ENCODE results near the gene NINL.
"Not testable (repeated sequence)": the region's sequence is repeated elsewhere in the genome, so short reads cannot be mapped to it uniquely, and the experiment has no call there.

The NINL gene

DNA sequence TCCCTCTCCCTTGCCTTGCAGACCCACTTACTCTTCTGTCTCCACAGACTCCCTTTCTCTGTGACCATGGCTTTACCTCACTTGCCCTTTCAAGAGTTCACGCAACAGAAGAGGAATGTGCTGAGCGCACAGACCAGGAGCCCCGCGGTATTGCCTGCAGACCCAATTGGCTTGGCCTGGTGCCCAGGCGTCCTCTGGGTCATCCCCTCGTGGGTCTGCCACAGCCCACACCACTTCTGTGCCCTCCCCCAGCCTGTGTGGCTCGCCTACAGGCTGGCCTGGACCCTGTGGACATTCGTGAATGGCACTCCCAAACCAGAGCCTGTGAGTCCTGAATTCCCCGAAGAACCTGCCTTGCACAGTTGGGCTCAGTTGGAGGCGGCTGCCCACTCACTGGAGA lies 15.3 kb upstream of the NINL start:
- in situ Hi-C loops (cut with MboI; ENCODE audit: low sequenced_read_pairs) = no loop called here

GRCh38 chr20:25592135-25592852 lies 7.0 kb upstream of the NINL start:
- in situ Hi-C loops (cut with MboI; ENCODE audit: low sequenced_read_pairs) = no loop called here

DNA sequence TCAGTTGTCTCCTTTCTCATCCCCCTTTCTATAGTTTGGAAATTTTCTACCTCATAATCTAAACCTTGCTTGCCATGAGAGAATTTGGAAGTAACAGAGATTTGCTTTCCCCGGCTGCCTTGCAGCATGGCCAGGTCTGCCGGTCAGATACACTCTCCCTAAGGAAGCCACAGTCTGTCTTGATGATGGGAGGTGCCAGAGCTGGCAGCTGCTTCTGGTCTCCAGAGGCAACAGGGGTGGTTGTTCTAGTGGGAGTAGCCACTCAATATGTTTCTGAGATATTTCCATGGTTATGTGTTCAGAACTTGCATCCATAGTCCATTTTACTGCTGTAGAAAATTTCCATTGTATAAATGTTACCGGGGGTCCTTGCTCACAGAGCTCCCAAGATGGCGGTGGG lies 5.4 kb upstream of the NINL start:
- in situ Hi-C loops (cut with MboI; ENCODE audit: low sequenced_read_pairs) = not testable (repeated sequence)

DNA sequence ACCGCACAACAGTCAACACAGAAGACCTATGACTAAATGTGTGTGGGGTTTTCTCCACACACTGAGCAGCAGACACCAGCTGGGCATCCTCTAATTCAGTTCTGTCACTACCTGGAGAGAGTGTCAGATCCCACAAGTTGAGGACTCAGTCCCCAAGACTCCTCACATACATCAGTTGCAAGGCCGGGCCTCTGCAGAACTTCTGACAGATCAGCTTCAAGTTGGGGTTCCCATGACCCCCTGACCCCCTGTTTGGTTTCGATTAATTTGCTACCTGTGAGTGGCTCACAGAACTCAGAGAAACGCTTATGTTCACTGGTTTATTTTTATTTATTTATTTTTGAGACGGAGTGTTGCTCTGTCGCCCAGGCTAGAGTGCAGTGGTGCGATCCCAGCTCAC lies 3.2 kb upstream of the NINL start:
- in situ Hi-C loops (cut with MboI; ENCODE audit: low sequenced_read_pairs) = loop anchor here (10.0 kb wide), 1 partner anchor 56 kb away; no protein-coding TSS in a partner anchor

DNA sequence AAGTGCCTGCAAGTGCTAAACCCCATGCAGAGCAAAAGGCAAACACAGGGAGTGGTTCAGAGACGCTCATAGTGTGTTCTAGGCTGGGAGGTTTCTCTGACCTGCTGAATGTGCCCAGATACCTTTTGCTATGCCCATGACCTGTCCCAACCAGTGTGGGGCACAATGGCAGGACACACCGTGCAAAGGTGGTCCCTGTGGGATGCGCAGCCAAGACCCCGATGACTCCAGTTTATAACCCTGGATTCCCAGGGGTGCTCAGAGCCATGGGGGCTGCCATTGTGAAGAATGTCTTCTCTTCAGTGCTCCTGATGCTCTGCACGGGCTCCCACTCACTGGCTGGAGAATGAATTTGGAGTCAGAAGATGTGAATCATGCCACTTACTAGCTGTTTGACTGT lies 2.2 kb upstream of the NINL start:
- in situ Hi-C loops (cut with MboI; ENCODE audit: low sequenced_read_pairs) = loop anchor here (10.0 kb wide), 1 partner anchor 57 kb away; no protein-coding TSS in a partner anchor

- in situ Hi-C loops (cut with MboI; ENCODE audit: low sequenced_read_pairs) = loop anchor here (10.0 kb wide), 1 partner anchor 58 kb away; no protein-coding TSS in a partner anchor
Measured at GRCh38 chr20:25586877-25587276, 1.5 kb upstream of the NINL start.

DNA sequence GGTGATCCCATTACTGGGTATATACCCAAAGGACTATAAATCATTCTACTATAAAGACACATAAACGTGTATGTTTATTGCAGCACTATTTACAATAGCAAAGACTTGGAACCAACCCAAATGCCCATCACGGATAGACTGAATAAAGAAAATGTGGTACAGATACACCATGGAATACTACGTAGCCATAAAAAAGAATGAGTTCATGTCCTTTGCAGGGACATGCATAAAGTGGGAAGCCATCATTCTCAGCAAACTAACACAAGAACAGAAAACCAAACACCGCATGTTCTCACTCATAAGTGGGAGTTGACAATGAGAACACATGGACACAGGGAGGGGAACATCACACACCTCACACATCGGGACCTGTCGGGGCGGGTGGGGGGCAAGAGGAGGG lies 1.7 kb downstream of the NINL start:
- in situ Hi-C loops (cut with MboI; ENCODE audit: low sequenced_read_pairs) = loop anchor here (10.0 kb wide), 1 partner anchor 61 kb away; no protein-coding TSS in a partner anchor

GRCh38 chr20:25580711-25581110 lies 4.6 kb downstream of the NINL start:
- in situ Hi-C loops (cut with MboI; ENCODE audit: low sequenced_read_pairs) = loop anchor here (10.0 kb wide), 1 partner anchor 64 kb away; no protein-coding TSS in a partner anchor

DNA sequence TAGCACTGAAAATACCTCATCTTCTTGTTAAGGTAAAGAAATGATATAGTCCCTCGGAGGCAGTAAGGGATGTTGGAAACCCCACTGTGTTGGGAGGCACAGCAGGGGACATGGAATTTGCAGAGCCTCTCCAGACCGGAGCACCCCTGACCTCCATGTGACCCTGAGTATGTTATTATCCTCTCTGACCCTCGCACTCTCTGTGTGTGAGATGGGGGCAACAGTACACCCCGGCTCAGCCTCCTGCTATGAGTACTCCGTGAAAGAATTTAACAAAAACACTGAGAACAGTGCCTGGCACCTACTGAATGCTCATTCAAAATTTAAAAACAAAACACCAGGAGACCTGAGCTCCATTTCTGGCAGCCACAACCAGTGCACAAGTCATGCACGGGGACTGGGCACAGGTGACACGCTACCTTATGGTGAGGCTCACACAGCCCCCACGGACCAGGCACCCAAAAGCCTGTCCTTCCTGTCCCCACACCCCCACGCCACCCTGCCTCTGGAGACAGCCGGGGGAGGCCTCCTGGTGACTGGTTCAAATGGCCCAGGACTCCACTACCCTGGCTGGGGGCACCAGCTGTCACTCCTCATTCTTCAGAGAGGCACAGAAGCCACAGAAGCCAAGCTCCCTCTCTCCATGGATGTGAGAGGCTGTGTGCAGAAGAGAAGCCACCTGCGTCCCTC lies 6.1 kb downstream of the NINL start:
- in situ Hi-C loops (cut with MboI; ENCODE audit: low sequenced_read_pairs) = no loop called here

- in situ Hi-C loops (cut with MboI; ENCODE audit: low sequenced_read_pairs) = no loop called here
Measured at GRCh38 chr20:25576783-25577530, 8.4 kb downstream of the NINL start.

- in situ Hi-C loops (cut with MboI; ENCODE audit: low sequenced_read_pairs) = no loop called here
Measured at GRCh38 chr20:25574411-25574810, 10.9 kb downstream of the NINL start.

DNA sequence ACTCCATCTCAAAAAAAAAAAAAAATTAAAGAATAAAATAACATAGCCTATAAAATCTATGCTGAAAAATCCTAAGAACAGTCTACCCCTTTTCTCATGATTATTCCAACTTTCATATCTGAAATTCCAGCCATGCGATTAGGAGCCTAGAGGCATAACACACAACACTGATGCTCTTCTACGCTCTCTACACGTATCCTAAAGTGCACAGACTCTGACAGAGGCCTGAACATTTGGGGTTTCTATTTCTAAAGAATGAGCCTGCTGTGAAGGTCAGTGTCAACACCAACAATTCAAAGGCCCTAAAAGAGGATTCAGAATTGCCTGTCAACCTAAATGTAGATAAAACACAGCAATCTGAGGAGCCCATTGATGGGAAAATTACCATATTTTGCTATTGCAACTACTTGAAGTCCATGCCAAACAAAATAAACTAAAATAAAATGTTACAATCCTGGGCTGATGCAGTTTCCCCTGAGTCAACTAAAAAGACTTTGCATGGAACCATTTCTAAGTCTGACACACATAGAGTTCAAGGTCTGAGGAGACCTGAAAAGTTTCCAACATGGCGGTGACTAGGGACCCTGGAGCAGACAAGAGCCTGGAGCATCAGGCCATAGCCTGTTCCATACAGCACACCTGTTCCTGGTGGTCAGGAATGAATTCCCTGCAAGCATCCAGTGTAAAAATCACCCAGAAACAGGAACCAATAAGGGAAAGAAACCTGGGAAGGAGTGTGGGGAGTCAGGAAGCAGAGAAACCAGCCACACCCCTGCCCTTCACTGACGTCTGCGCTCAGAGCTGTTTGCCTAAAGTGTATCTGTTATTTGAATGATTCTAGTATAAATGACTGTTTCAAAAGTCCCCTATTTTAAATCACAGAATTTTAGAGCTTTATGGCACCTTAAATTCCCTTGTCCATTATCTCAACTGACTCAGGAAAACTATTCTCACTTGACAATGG lies 11.8 kb downstream of the NINL start:
- in situ Hi-C loops (cut with MboI; ENCODE audit: low sequenced_read_pairs) = no loop called here

DNA sequence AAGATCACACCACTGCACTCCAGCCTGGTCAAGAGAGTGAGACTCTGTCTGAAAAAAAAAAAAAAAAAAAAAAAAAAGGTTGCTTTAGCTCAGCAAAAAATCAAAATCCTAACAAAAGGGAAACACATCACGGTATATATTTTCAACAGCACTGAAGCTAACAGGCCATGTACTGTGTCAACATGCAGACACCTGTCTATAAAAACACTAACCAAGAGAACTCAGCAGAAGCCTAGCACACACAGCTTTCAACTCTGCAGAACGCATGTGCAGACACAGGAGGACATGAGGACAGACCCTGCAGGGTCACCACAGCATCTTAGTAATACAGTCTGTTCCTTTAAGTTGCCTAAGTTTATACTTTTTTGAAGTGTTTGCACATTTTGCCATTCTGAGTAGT lies 13.5 kb downstream of the NINL start:
- in situ Hi-C loops (cut with MboI; ENCODE audit: low sequenced_read_pairs) = no loop called here

GRCh38 chr20:25571240-25571639 lies 14.1 kb downstream of the NINL start:
- in situ Hi-C loops (cut with MboI; ENCODE audit: low sequenced_read_pairs) = no loop called here

GRCh38 chr20:25570148-25570530 lies 15.2 kb downstream of the NINL start:
- in situ Hi-C loops (cut with MboI; ENCODE audit: low sequenced_read_pairs) = no loop called here

DNA sequence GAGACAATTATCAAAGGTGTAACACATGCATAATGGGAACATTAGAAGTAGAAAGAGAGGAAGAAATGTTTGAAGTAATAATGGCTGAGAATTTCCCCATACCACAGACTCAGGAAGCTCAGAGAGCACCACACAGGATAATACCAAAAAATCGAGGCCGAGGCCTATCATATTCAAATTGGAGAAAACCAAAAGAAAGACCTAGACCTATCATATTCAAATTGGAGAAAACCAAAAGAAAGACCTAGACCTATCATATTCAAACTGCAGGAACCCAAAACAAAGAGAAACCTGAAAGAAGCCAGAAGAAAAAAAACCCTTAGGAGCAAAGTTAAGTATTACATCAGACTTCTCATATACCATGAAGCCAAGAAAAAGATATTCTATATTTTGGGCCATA lies 18.0 kb downstream of the NINL start:
- in situ Hi-C loops (cut with MboI; ENCODE audit: low sequenced_read_pairs) = no loop called here

- in situ Hi-C loops (cut with MboI; ENCODE audit: low sequenced_read_pairs) = no loop called here
Measured at GRCh38 chr20:25566821-25567220, 18.5 kb downstream of the NINL start.

DNA sequence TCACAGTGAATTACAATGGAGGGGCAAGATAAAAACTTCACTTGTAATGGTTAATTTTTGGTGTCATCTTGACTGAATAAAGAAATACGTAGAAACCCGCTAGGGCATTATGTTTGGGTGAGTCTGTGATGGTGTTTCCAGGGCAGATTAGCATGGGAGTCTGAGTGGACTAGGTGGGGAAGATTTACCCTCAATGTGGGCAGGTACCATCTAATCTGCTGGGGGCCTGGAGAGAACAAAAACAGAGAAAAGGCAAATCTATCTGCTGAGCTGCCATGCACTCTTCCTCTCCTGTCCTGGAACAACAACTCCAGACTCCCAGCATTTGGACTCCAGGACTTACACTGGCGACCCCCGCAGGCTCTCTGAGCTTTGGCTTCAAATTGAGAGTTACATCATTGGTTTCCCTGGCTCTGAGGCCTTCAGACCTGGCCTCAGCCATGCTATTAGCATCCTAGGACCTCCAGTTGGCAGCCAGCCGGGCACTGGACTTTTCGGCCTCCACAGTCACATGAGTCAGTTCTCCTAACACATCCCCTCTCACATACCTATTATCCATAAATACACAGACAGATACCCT lies 19.7 kb downstream of the NINL start:
- in situ Hi-C loops (cut with MboI; ENCODE audit: low sequenced_read_pairs) = no loop called here

DNA sequence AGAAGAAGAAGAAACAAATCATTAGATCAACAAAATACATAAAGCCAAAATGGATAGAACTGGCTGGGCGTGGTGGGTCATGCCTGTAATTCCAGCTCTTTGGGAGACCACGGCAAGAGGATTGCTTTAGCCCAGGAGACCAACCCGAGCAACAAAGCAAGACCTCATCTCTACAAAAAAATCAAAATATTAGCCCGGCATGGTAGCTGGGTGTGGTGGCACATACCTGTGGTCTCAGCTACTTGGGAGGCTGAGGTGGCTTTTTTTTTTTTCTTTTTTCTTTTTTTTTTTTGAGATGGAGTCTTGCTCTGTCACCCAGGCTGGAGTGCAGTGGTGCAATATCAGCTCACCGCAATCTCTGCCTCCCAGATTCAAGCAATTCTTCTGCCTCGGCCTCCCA lies 21.5 kb downstream of the NINL start:
- in situ Hi-C loops (cut with MboI; ENCODE audit: low sequenced_read_pairs) = no loop called here

GRCh38 chr20:25563362-25563761 lies 22.0 kb downstream of the NINL start:
- in situ Hi-C loops (cut with MboI; ENCODE audit: low sequenced_read_pairs) = no loop called here

All from HL-60/S4 (cell line).